A549 (cell line): ENCODE results near the gene CTIF. TPM values are rescaled to one million over a fixed set of nuclear protein-coding genes. Genes with fewer than 3 reads are reported as not detected.

Experiments
- ATAC-seq, 2 experiments: fragments of 200-7000 bp in 1 of 2; fragments of >200 bp in 1 of 2; cut with Nextera tagmentation in 1 of 2; cut with Tn5 transposase in 1 of 2; 3 replicates each; pipeline versions ENCODE4 v1.8.0 to v1.9.1; 2018 to 2020; ENCODE audit warnings: mild to moderate bottlenecking in 1 of 2, moderate library complexity in 1 of 2
- CTCF ChIA-PET: fragments of 300-600 bp; sonication (Branson Sonifier 250); formaldehyde crosslinking; extraction: SDS; loops from one replicate; lab custom pipeline; 2021; ENCODE audit warnings: antibody characterized with exemption, inconsistent platforms; lab: Yijun Ruan, JAX
- POLR2A ChIA-PET: fragments of 350-600 bp; formaldehyde crosslinking; extraction: SDS; loops from one replicate; lab custom pipeline; 2021; ENCODE audit warnings: antibody characterized with exemption, inconsistent platforms; lab: Yijun Ruan, JAX
- DNase-seq, 2 experiments: peaks; one replicate each; pipeline versions ENCODE4 v3.0.0 to v3.0.0-alpha.2; 2011 to 2016; ENCODE audit warnings: low read depth in 1 of 2, low spot score in 1 of 2
- FAIRE-seq: peaks from 2 replicates; lab custom pipeline; 2011; peaks lifted over from hg19 to GRCh38; lab: Jason Lieb, UNC
- H3K27ac ChIP-seq, 2 experiments: fragments of >200 bp; sonication (Bioruptor Twin); formaldehyde crosslinking; 3 replicates each; pipeline ENCODE4 v1.5.1; 2016 to 2017
- H3K4me1 ChIP-seq: fragments of >200 bp; sonication (Bioruptor Twin); formaldehyde crosslinking; 3 replicates; pipeline ENCODE4 v1.6.1; 2016
- H3K4me2 ChIP-seq: fragments of >200 bp; sonication (Bioruptor Twin); formaldehyde crosslinking; 3 replicates; pipeline ENCODE4 v1.6.1; 2016
- H3K4me3 ChIP-seq: fragments of >200 bp; sonication (Bioruptor Twin); formaldehyde crosslinking; 3 replicates; pipeline ENCODE4 v1.5.1; 2016
- H3K9me3 ChIP-seq: fragments of >200 bp; sonication (Bioruptor Twin); formaldehyde crosslinking; 3 replicates; pipeline ENCODE4 v1.6.1; 2016
- BCL3 ChIP-seq: fragments of >200 bp; sonication (Bioruptor Twin); formaldehyde crosslinking; IDR thresholded peaks from 3 replicates; pipeline ENCODE4 v1.6.1; 2016
- CBX2 ChIP-seq: fragments of 200-600 bp; sonication (generic); IDR thresholded peaks from 2 replicates; pipeline ENCODE4 v1.6.1; 2016; ENCODE audit warnings: low read depth, mild to moderate bottlenecking, borderline replicate concordance
- CEBPB ChIP-seq, 2 experiments: fragments of >200 bp in 1 of 2; sonication (Bioruptor Twin) in 1 of 2; formaldehyde crosslinking in 1 of 2; IDR thresholded peaks; 2 replicates each; pipeline ENCODE4 v1.6.1; 2012 to 2016
- CHD2 ChIP-seq: fragments of 150-350 bp; IDR thresholded peaks from 2 replicates; pipeline ENCODE4 v1.6.1; 2014; ENCODE audit warnings: low read length; ENCODE audit not compliant: partially characterized antibody
- HES2 ChIP-seq: fragments of >200 bp; sonication (Bioruptor Twin); formaldehyde crosslinking; IDR thresholded peaks from 2 replicates; pipeline ENCODE4 v1.6.1; 2016
- JUN ChIP-seq, 2 experiments: fragments of >200 bp; sonication (Bioruptor Twin); formaldehyde crosslinking; IDR thresholded peaks; 2 replicates in 1 of 2; 3 replicates in 1 of 2; pipeline ENCODE4 v1.6.1; 2016 to 2017
- JUNB ChIP-seq: fragments of >200 bp; sonication (Bioruptor Twin); formaldehyde crosslinking; IDR thresholded peaks from 2 replicates; pipeline ENCODE4 v1.6.1; 2016
- MAZ ChIP-seq: fragments of 150-350 bp; IDR thresholded peaks from 2 replicates; pipeline ENCODE4 v1.6.1; 2014; ENCODE audit warnings: antibody characterized with exemption, low read depth, low read length, borderline replicate concordance
- PBX3 ChIP-seq: IDR thresholded peaks from 2 replicates; pipeline ENCODE4 v1.6.1; 2012
- PHF8 ChIP-seq: fragments of 200-600 bp; sonication (generic); IDR thresholded peaks from 2 replicates; pipeline ENCODE4 v1.6.1; 2016; ENCODE audit warnings: low read depth, mild to moderate bottlenecking, antibody characterized with exemption, moderate library complexity, borderline replicate concordance
- REST ChIP-seq: fragments of 200-600 bp; sonication (generic); IDR thresholded peaks from 2 replicates; pipeline ENCODE4 v1.6.1; 2016; ENCODE audit warnings: antibody characterized with exemption, mild to moderate bottlenecking, moderate library complexity
- RFX5 ChIP-seq: fragments of 450-650 bp; IDR thresholded peaks from 2 replicates; pipeline ENCODE4 v1.7.1; 2014; ENCODE audit warnings: antibody characterized with exemption, mild to moderate bottlenecking, moderate library complexity
- ZNF302 ChIP-seq: fragments of 250-450 bp; sonication (Bioruptor Pico); IDR thresholded peaks from 2 replicates; pipeline ENCODE4 v1.9.0; 2021; ENCODE audit warnings: inconsistent platforms, mild to moderate bottlenecking, moderate library complexity
- ZSCAN20 ChIP-seq: fragments of 250-450 bp; sonication (Bioruptor Pico); IDR thresholded peaks from 2 replicates; pipeline ENCODE4 v1.8.0; 2022; ENCODE audit warnings: mild to moderate bottlenecking, moderate library complexity
- WGBS: methylation state at CpG from one replicate; pipeline ENCODE4 v1.1.6; 2017; ENCODE audit errors: missing lambda C conversion rate; 5-methylcytosine and 5-hydroxymethylcytosine counted together
- polyA plus RNA-seq, 4 experiments: library from polyadenylated mRNA; depleted of rRNA in 3 of 4; stranded (reverse); fragments of >200 nt; fragmentation: RNase III in 1 of 4; extraction: RNeasy Plus Mini Kit Qiagen cat#74134 plus additional on column Dnase treatment in 1 of 4; gene quantifications; 2 replicates in 3 of 4; 3 replicates in 1 of 4; pipeline ENCODE4 v1.2.3, GENCODE V29; 2011 to 2017
- TF ChIP-seq, protein P1 (sequence below): fragments of 250-450 bp; sonication (Bioruptor Pico); IDR thresholded peaks from 2 replicates; pipeline ENCODE4 v1.5.0; 2020; ENCODE audit warnings: low read depth, mild to moderate bottlenecking, moderate library complexity

Gene CTIF
- polyA plus RNA-seq, 2 of the 4 experiments (the other 2 are of a cell fraction): 17.0 to 24.7 TPM

- 0 out of 3 replicates have a peak overlapping the region, but pooled peaks have one; percentile 28 for H3K4me2 ChIP-seq
- H3K27ac ChIP-seq: peak overlapping the region; percentile 52 to 79; a peak in 4 of 6 replicates
- ChIA-PET POLR2A (no interaction called here), CTCF (no interaction called here)
- WGBS: 85% methylated on average over 5 of the region's 8 CpGs
- peaks cover 8% of the 10 kb centered on the region; the same call in 2 of the 3 replicates for H3K9me3 ChIP-seq
- no peak for DNase-seq
- no peak for FAIRE-seq
- peaks cover 17% of the 10 kb centered on the region for H3K4me1 ChIP-seq
- H3K4me3 ChIP-seq: no peak overlapping the region
- no peak for ATAC-seq
- TF ChIP-seq JUNB: no peak
- no peak for TF ChIP-seq PHF8
- no peak for TF ChIP-seq HES2
- TF ChIP-seq, protein P1, sequence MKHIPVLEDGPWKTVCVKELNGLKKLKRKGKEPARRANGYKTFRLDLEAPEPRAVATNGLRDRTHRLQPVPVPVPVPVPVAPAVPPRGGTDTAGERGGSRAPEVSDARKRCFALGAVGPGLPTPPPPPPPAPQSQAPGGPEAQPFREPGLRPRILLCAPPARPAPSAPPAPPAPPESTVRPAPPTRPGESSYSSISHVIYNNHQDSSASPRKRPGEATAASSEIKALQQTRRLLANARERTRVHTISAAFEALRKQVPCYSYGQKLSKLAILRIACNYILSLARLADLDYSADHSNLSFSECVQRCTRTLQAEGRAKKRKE (CRISPR knock-in tag): no peak
- TF ChIP-seq ZSCAN20 (CRISPR knock-in tag): no peak
- no peak for TF ChIP-seq JUN (IDR thresholded peaks at IDR 0.05)
- no peak for TF ChIP-seq CBX2
- TF ChIP-seq CHD2: no peak
- no peak for TF ChIP-seq BCL3
- TF ChIP-seq RFX5: no peak
- TF ChIP-seq REST: no peak
- TF ChIP-seq PBX3: no peak
Observed at GRCh38 chr18:48896326-48896874, 357.6 kb downstream of the CTIF start.

- Histone ChIP-seq H3K27ac (peak overlapping the region; percentile 52 to 79; a peak in 5 of 6 replicates), H3K9me3 (peaks cover 8% of the 10 kb centered on the region; the same call in 2 of the 3 replicates), H3K4me1 (peaks cover 22% of the 10 kb centered on the region), H3K4me2 (peak overlapping the region; percentile 28; the same call in 1 of the 3 replicates), H3K4me3 (no peak overlapping the region)
- POLR2A ChIA-PET: no interaction called here
- ATAC-seq (peak; percentile 62 to 77; a peak in 4 of 6 replicates), FAIRE-seq (no peak), DNase-seq (peak in 1 of 2 experiments; percentile 67)
- TF ChIP-seq MAZ: no peak
- no peak for TF ChIP-seq ZNF302
- TF ChIP-seq CEBPB (IDR thresholded peaks at IDR 0.05): peak in 1 of 2 experiments; percentile 30; a peak in 2 of 4 replicates
- 89% methylated on average over 5 of the region's 9 CpGs for WGBS
- CTCF ChIA-PET: interaction anchor here (0.5 kb wide), 1 partner anchor 168 kb away, joined by 3 read pairs; no protein-coding TSS in a partner anchor
Observed at GRCh38 chr18:48896875-48897511, 358.2 kb downstream of the CTIF start.
